NCI-H128 (cell line): Measurements from ENCODE around the gene STT3A.
A peak's percentile ranks its signal among the peaks of the same experiment; 100 is the strongest.
"Not testable (repeated sequence)": the region's sequence is repeated elsewhere in the genome, so short reads cannot be mapped to it uniquely, and the experiment has no call there.

Experiments used
- DNase-seq: peaks from one replicate; lab custom pipeline; 2025; ENCODE audit not compliant: unreplicated experiment; lab: John Stamatoyannopoulos, UW

STT3A gene

GRCh38 chr11:125592305-125593113, at the start of gene STT3A:
Gene STT3A, plus strand, starts transcription at chr11:125592852. Its CDS starts 3,064 bp downstream, at chr11:125595916.
- DNase-seq, result peak; percentile 98

- DNase-seq, result no peak
Observed at GRCh38 chr11:125550780-125551179, 41.9 kb upstream of the STT3A start.

- DNase-seq, result no peak
Observed at GRCh38 chr11:125551835-125552342, 40.8 kb upstream of the STT3A start.

- DNase-seq, result no peak
Observed at GRCh38 chr11:125552927-125553326, 39.7 kb upstream of the STT3A start.

GRCh38 chr11:125553357-125553756, 39.3 kb upstream of the STT3A start:
- no peak for DNase-seq

GRCh38 chr11:125554038-125554437, 38.6 kb upstream of the STT3A start:
- DNase-seq, result no peak

GRCh38 chr11:125559888-125560287, 32.8 kb upstream of the STT3A start:
- DNase-seq, result no peak

- no peak for DNase-seq
Observed at GRCh38 chr11:125561924-125562323, 30.7 kb upstream of the STT3A start.

- DNase-seq, result no peak
Observed at GRCh38 chr11:125562430-125562829, 30.2 kb upstream of the STT3A start.

- DNase-seq, result no peak
Observed at GRCh38 chr11:125564357-125564756, 28.3 kb upstream of the STT3A start.

- no peak for DNase-seq
Observed at GRCh38 chr11:125566235-125566634, 26.4 kb upstream of the STT3A start.

- DNase-seq, result peak; percentile 64
Observed at GRCh38 chr11:125568970-125569914, 23.4 kb upstream of the STT3A start, which contains the start of gene EI24. Gene EI24, plus strand, starts transcription at chr11:125569477. Its CDS starts 3,051 bp downstream, at chr11:125572528.

- no peak for DNase-seq
Observed at GRCh38 chr11:125569915-125570621, 22.6 kb upstream of the STT3A start.

GRCh38 chr11:125570952-125571351, 21.7 kb upstream of the STT3A start:
- no peak for DNase-seq

- no peak for DNase-seq
Observed at GRCh38 chr11:125572916-125573315, 19.7 kb upstream of the STT3A start.

GRCh38 chr11:125577181-125577580, 15.5 kb upstream of the STT3A start:
- not testable (repeated sequence) for DNase-seq

GRCh38 chr11:125578783-125579182, 13.9 kb upstream of the STT3A start:
- no peak for DNase-seq

- no peak for DNase-seq
Observed at GRCh38 chr11:125579811-125580210, 12.8 kb upstream of the STT3A start.

- no peak for DNase-seq
Observed at GRCh38 chr11:125583496-125583895, 9.2 kb upstream of the STT3A start.

GRCh38 chr11:125585487-125585886, 7.2 kb upstream of the STT3A start:
- DNase-seq, result no peak

GRCh38 chr11:125586623-125587022, 6.0 kb upstream of the STT3A start:
- DNase-seq, result no peak
